Natural killer cell (primary cell): ENCODE results near the gene ARL8A. TPM values are rescaled to one million over a fixed set of nuclear protein-coding genes. Genes with fewer than 3 reads are reported as not detected.

ENCODE experiments used
- ATAC-seq, 3 donors: fragments of 150-1000 bp in 2 of 3; fragments of 200-7000 bp in 1 of 3; cut with Tn5 transposase; 1 replicate in 1 of 3; 2 replicates in 2 of 3; pipeline ENCODE4 v1.10.0; 2021; ENCODE audit warnings: mild to moderate bottlenecking in 2 of 3, moderate library complexity in 2 of 3
- DNase-seq, 2 donors: peaks; one replicate each; pipeline versions ENCODE4 v3.0.0 to v3.0.0-alpha.2; 2013 to 2021; ENCODE audit warnings: mixed read lengths in 1 of 2
- H3K27ac ChIP-seq: one replicate; pipeline ENCODE4 v1.5.1; 2013; ENCODE audit warnings: mild to moderate bottlenecking, low read length
- H3K27me3 ChIP-seq: one replicate; pipeline ENCODE4 v1.6.1; 2013; ENCODE audit warnings: low read length; ENCODE audit not compliant: control insufficient read depth, insufficient read depth
- H3K36me3 ChIP-seq: one replicate; pipeline ENCODE4 v1.6.1; 2013; ENCODE audit warnings: low read length; ENCODE audit not compliant: control insufficient read depth, insufficient read depth
- H3K4me1 ChIP-seq: one replicate; pipeline ENCODE4 v1.6.1; 2013; ENCODE audit warnings: low read length; ENCODE audit not compliant: control insufficient read depth, insufficient read depth
- H3K4me3 ChIP-seq: one replicate; pipeline ENCODE4 v1.5.1; 2013; ENCODE audit warnings: low read length
- H3K9me3 ChIP-seq: one replicate; pipeline ENCODE4 v1.6.1; 2013; ENCODE audit warnings: low read length; ENCODE audit not compliant: control insufficient read depth, insufficient read depth
- H3K27ac Mint-ChIP-seq, 2 donors: one replicate each; pipeline ENCODE4 v1.8.0; 2022; ENCODE audit warnings: mild to moderate bottlenecking in 2 of 2, mixed read lengths in 2 of 2, moderate library complexity in 1 of 2
- H3K27me3 Mint-ChIP-seq, 2 donors: one replicate each; pipeline ENCODE4 v1.8.0; 2022; ENCODE audit warnings: low read depth in 2 of 2, mixed read lengths in 2 of 2
- H3K36me3 Mint-ChIP-seq: one replicate; pipeline ENCODE4 v1.8.0; 2022; ENCODE audit warnings: mixed read lengths
- H3K4me1 Mint-ChIP-seq, 2 donors: one replicate each; pipeline ENCODE4 v1.8.0; 2022; ENCODE audit warnings: mixed read lengths in 2 of 2
- H3K4me3 Mint-ChIP-seq: one replicate; pipeline ENCODE4 v1.8.0; 2022; ENCODE audit warnings: mild to moderate bottlenecking, moderate library complexity, mixed read lengths
- H3K9me3 Mint-ChIP-seq, 2 donors: one replicate each; pipeline ENCODE4 v1.8.0; 2022; ENCODE audit warnings: mixed read lengths in 2 of 2
- CTCF ChIP-seq: fragments of 200-600 bp; IDR thresholded peaks from one replicate; pipeline ENCODE4 v1.8.0; 2022; ENCODE audit warnings: antibody characterized with exemption
- WGBS: methylation state at CpG from one replicate; pipeline ENCODE4 v1.1.7; 2013; ENCODE audit warnings: missing lambda C conversion rate; ENCODE audit not compliant: insufficient coverage; 5-methylcytosine and 5-hydroxymethylcytosine counted together
- intact Hi-C: fragments of 100-400 bp; cut with micrococcal nuclease; formaldehyde crosslinking; loops from one replicate; pipeline ENCODE4 v1.14.2; 2022
- total RNA-seq, 4 donors: library from RNA; stranded (reverse); fragments of 120-200 nt in 1 of 4; gene quantifications; one replicate each; pipeline versions ENCODE4 v1.2.3 to v1.2.4, GENCODE V29; 2013 to 2022

ARL8A gene
- total RNA-seq, 3 donors from 2014 or later (not counting 1 experiment from before 2014, with no cell fraction given): 109 to 120 (median 109) TPM

DNA sequence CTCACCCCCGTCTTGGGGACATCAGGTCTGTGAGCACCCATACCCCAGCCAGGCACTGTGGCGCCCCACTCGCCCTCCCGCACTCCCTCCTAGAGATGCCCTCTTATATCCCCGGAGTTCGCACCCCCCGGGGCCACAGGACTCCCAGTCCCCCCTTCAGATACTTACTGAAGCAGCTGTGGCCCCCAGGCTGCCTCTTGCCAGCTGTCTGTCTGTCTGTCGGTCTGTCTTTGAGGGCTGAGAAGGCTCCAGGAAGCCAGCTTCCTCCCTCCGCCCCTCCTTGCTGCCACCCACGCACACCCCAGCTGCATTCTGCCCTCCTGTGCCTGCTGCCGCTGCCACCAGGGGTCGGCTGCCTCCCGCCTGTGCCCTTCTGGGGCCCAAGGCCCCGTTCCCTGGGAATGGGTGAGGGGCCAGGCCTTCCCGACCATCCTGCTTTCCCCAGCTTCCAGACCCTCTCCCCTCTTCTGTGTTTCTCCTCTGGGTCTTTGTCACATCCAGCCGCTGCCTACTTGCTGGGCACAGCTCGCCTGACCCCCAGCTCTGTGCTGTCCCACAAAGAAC, 15.9 kb upstream of the ARL8A start, which contains the start of gene PTPN7:
PTPN7 (minus strand) TSS at position 226 of the 564 bp plus-strand sequence. CDS start 1,200 bp downstream, outside the sequence.
- H3K9me3 ChIP-seq: no peaks in the 10 kb centered on the region
- intact Hi-C loops: loop anchor here (5.0 kb wide), 1 partner anchor 37 kb away; no protein-coding TSS in a partner anchor
- 4% methylated on average over 17 of the region's 17 CpGs for WGBS
- H3K4me1 Mint-ChIP-seq: peaks cover 66 to 76% of the 10 kb centered on the region in 2 donors
- ATAC-seq: peak; percentile 68 to 85 (median 72)
- H3K27ac ChIP-seq: peak within 1 kb of the TSS; percentile 94
- no peaks in the 10 kb centered on the region for H3K27me3 Mint-ChIP-seq
- H3K4me3 ChIP-seq: peak within 1 kb of the TSS; percentile 66
- TF ChIP-seq CTCF: peak; percentile 59
- peak; percentile 71 to 89 for DNase-seq
- H3K9me3 Mint-ChIP-seq: no peaks in the 10 kb centered on the region
- H3K36me3 ChIP-seq: peaks cover 23% of the 10 kb centered on the region
- H3K4me3 Mint-ChIP-seq: peak within 1 kb of the TSS; percentile 98
- H3K36me3 Mint-ChIP-seq: no peaks in the 10 kb centered on the region
- peak within 1 kb of the TSS; percentile 95 to 100 for H3K27ac Mint-ChIP-seq
- H3K27me3 ChIP-seq: no peaks in the 10 kb centered on the region
- H3K4me1 ChIP-seq: peaks cover 93% of the 10 kb centered on the region

GRCh38 chr1:202159534-202160371, 15.2 kb upstream of the ARL8A start:
- peak overlapping the region; percentile 98 for H3K4me3 Mint-ChIP-seq
- no peaks in the 10 kb centered on the region for H3K27me3 Mint-ChIP-seq
- peaks cover 93% of the 10 kb centered on the region for H3K4me1 ChIP-seq
- H3K9me3 ChIP-seq: no peaks in the 10 kb centered on the region
- no peak for TF ChIP-seq CTCF
- DNase-seq (peak; percentile 68 to 75), ATAC-seq (peak; percentile 64 to 68 (median 65))
- H3K27ac Mint-ChIP-seq: peak overlapping the region; percentile 95 to 100
- H3K27ac ChIP-seq: peak overlapping the region; percentile 94
- H3K36me3 ChIP-seq: peaks cover 30% of the 10 kb centered on the region
- H3K4me3 ChIP-seq: peak overlapping the region; percentile 66
- no peaks in the 10 kb centered on the region for H3K27me3 ChIP-seq
- 1% methylated on average over 16 of the region's 16 CpGs for WGBS
- H3K36me3 Mint-ChIP-seq: peaks cover 4% of the 10 kb centered on the region
- intact Hi-C loops: loop anchor here (5.0 kb wide), 1 partner anchor 38 kb away; no protein-coding TSS in a partner anchor
- H3K9me3 Mint-ChIP-seq: no peaks in the 10 kb centered on the region
- H3K4me1 Mint-ChIP-seq: peaks cover 69 to 77% of the 10 kb centered on the region in 2 donors

- Histone ChIP-seq H3K4me3 (peak overlapping the region; percentile 66), H3K4me1 (peaks cover 85% of the 10 kb centered on the region), H3K27ac (peak overlapping the region; percentile 94), H3K9me3 (no peaks in the 10 kb centered on the region), H3K36me3 (peaks cover 37% of the 10 kb centered on the region), H3K27me3 (no peaks in the 10 kb centered on the region)
- Mint-ChIP-seq H3K9me3 (no peaks in the 10 kb centered on the region), H3K36me3 (peaks cover 8% of the 10 kb centered on the region), H3K4me1 (peaks cover 65 to 73% of the 10 kb centered on the region in 2 donors), H3K27ac (peak overlapping the region; percentile 95 to 100), H3K4me3 (peak overlapping the region; percentile 98), H3K27me3 (no peaks in the 10 kb centered on the region)
- ATAC-seq (no peak), DNase-seq (peak in 1 of 2 donors; percentile 36)
- TF ChIP-seq CTCF: peak; percentile 18
- intact Hi-C loops: no loop called here
- 39% methylated on average over 10 of the region's 10 CpGs for WGBS
Observed at GRCh38 chr1:202158810-202159533, 14.4 kb upstream of the ARL8A start.
